Activated CD4-positive, CD25-positive, alpha-beta regulatory T cell (primary cell): ENCODE measurements around the gene HUNK.
"Not testable (repeated sequence)": the region's sequence is repeated elsewhere in the genome, so short reads cannot be mapped to it uniquely, and the experiment has no call there.

Source experiments
- DNase-seq, 4 experiments: peaks; one replicate each; lab custom pipeline; 2025; lab: John Stamatoyannopoulos, UW

HUNK gene

DNA sequence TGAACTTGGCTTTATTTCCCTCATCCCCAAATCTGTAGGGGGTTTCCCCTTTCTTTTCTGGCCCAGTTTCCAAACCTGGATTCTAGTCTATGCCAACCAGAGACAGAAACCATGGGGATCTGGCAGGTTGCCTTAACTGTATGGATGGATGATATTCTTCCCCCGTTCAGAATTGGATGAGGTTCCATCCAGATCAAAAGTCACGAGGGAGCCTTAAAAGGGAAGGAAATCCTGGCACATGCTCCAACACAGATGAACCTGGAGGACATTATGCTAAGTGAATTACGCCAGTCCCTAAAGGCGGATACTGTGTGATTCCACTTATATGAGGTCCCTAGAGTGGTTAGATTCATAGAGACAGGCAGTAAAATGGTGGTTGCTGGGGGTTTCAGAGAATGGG lies 124.4 kb downstream of the HUNK start:
- no peak for DNase-seq

DNA sequence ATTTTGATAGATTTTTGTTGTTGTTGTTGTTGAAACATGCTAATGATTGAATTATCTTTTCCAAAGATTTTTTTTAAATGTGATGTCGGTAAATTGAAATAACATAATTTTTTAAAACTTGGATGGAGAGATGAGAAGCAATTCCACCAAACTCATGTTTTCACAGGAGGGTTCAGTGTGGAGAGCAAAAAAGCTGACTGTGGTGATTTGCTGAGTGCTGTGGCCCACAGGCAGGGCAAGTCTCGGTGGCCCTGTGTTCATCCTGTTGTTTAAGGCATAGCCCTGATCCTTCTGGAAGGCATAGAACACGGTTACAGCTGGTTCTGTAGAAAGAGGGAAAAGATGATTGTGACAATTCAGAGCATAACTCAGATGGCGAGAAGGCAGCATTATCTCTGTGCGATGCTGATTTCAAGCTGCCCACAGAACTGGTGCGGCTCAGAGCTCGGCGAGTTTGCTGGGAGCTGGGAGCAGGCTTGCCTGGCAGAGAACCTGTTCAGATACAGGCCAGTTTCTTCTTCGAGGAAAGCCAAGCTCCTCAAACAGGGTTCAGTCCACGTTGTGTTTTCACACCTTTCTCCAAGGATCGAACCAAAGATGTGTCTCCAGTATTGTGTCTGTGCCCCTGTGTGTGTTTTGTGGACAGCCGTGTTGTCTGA lies 127.1 kb downstream of the HUNK start:
- no peak for DNase-seq

DNA sequence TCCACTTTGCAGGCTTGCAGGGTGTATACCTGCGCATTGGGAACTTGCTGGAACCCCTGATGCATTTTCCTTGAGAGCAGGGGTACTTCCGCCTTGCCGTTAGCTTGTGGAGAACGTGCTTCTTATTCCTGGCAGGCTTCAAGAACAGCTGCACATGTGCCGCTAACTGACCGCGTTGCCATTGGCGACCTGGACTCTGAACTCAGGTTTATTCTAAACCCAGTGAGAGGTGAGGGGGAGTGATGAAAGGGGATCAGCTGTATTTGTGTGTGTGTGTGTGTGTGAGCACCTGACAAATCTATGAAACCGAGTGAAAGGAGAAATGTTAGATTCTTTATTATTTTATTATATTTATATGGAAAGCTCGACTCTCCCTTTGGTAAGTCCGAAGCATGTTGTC lies 128.6 kb downstream of the HUNK start:
- no peak for DNase-seq

GRCh38 chr21:32003411-32003810 lies 130.6 kb downstream of the HUNK start:
- DNase-seq, result no peak

GRCh38 chr21:32004291-32004690 lies 131.5 kb downstream of the HUNK start:
- DNase-seq, result no peak

GRCh38 chr21:32007456-32007855 lies 134.6 kb downstream of the HUNK start:
- DNase-seq, result no peak

GRCh38 chr21:32008714-32009113 lies 135.9 kb downstream of the HUNK start:
- no peak for DNase-seq

- DNase-seq, result no peak
These were observed 136.4 kb downstream of the HUNK start for GRCh38 chr21:32009263-32009662.

DNA sequence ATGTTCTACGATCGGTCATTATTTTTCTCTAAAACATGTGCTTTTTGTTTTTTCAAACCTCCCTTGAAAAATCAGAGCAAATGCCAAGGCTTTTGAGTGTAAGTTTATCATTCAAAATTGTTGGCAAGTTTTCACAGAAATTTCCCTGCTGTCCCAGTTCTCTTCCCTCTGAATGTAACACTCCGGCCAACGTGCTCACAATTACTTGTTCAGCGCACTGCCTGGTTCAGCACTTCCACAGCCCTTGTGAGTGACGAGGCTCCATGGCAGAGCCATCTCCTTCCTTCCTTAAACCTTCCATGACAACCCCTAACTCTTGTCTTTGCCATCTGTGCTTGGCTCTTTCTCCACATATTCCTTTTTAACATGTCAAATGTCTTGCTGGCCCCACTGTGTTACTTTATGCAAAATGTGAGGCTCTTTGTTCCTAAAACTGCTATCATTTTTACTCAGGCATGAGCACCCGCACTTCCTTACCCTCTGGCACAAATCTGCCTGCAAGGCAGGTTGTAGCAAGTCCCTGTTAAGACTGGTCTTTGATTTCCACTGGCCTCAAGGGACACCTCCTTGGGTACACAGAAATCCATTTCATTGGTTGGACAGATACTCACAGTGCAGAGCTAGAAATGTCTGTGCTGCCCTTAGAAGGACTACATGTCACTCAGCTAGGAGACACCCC lies 142.8 kb downstream of the HUNK start:
- DNase-seq, result no peak

DNA sequence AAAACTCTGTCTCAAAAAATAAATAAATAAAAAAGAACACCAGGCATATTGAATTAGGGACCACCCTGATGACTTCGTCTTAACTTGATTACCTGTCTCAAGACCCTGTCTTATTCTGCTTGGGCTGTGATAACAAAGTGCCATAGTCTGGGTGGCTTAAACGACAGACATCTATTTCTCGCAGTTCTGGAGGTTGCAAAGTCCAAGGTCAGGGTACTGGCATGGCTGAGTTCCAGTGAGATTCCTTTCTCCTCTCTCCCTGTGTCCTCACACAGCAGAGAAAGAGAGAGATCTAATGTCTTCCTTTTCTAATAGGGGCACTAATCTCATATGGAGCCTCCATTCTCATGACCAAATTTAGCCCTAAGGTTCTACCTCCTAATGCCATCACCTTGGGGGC lies 145.6 kb downstream of the HUNK start:
- DNase-seq, result no peak

- DNase-seq, result no peak
These were observed 147.7 kb downstream of the HUNK start for GRCh38 chr21:32020564-32020963.

DNA sequence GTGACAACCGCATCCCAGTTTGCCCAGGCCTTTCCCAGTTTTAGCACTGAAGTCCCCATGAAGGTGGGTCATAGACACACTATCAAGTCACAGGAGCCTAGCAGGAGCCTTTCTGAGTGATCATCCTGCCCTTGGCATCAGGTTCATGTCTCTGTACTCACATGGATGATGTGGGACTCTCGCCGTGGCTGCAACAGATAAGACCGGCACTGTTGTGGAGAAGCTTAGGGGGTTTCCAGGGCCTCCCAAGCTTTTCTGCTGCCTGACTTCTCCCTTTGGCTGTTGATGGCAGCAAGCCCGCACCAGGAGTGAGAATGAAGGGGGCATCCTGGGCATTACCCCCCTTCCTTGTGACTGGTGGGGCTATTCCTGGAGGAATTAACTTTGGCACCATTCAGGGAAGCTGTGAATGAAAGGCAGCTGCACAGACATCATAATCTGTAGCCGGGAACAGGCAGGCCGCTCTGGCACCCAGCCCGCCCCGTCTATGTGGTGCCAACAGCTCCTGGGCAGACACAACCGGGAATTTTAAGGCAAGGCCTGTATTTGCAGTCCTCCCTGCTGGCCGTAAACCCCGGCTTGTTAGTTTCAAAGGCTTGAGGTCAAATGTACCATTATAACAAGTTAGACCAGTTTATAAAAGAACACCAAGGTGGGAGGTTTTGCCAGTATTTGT lies 148.6 kb downstream of the HUNK start:
- no peak for DNase-seq

DNA sequence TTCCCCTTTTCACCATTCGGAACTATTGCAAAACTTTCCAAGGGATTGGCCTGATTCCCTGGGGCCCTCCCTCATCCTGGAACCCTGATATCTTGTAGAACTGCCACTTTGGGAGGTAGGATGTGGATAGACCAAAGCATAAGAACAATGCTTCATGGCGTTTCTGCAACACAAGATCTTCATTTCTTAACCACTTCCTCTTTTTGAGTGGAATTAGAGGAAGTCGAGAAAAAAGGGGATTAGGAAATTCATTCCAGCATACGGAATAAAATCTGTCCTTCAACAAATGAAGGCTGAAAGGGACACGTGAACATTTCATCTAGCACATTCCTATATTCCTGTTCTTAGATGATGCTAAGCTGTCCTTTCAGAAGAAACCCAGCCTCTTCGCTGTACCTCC lies 149.3 kb downstream of the HUNK start:
- no peak for DNase-seq

GRCh38 chr21:32030146-32030652 lies 157.4 kb downstream of the HUNK start:
- DNase-seq, result no peak

DNA sequence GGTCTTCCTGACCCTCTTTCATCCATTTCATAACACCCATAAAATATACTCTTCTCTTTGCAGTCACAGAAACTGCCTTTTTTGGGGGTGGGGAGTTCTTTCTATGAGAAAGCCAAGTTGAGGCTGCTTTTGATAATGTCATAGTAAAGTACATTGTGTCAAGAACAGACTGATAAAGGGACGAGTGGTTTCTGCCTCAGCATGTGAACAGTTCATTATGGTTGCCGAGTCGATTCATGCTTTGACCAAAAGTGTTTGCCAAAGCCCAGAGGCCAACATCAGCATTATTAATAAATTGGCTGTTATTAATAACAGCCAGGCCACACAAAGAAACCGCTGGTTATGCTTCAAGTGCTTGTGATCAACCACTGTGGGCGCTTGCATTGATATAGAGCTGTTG lies 162.0 kb downstream of the HUNK start:
- no peak for DNase-seq

DNA sequence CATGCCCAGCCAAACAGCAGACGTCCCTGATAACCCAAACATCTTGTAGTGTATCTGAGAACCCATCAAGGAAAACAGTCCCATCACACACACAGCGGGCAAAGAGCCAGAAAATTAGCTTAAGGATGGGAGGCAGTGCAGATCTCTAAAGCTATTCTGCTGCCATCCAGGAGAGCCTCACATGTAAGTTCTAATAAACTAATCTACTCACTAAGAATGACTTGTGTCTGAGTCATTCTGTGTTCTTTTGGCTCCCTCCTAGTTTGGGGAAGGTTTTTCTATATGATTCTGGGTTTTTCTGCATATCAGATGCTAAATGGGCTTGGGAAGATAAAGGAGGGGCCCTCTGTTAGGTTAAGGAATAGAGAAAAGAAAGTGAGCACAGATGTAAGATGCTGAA lies 162.8 kb downstream of the HUNK start:
- no peak for DNase-seq

DNA sequence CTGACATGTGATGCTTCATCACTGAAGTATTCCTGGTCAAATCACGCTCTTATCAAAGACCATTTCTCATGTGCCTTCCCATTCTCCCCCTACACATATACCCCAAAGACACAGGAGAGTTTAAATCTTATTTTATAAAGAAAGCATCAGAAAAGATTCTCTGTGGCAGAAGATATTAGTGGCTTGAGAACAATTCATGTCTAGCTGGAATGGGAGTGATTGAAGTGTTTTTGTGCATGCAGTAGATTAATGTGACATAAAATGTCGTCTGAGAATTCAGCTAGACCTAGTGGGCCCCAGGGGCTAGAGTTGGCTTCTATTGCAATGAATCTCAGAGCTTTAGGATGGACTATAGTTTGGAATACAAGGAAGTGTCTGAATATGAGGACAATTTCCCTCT lies 163.9 kb downstream of the HUNK start:
- DNase-seq, result no peak

DNA sequence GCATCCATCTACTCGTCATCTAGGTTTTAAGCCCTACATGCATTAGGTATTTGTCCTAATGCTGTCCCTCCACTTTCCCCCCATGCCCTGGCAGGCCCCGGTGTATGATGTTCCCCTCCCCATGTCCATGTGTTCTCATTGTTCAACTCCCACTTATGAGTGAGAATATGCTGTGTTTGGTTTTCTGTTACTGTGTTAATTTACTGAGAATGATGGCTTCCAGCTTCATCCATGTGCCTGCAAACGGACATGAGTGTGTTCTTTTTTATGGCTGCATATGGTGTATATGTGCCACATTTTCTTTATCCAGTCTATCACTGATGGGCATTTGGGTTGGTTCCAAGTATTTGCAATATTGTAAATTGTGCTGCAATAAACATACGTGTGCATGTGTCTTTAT lies 165.9 kb downstream of the HUNK start:
- DNase-seq, result not testable (repeated sequence)

DNA sequence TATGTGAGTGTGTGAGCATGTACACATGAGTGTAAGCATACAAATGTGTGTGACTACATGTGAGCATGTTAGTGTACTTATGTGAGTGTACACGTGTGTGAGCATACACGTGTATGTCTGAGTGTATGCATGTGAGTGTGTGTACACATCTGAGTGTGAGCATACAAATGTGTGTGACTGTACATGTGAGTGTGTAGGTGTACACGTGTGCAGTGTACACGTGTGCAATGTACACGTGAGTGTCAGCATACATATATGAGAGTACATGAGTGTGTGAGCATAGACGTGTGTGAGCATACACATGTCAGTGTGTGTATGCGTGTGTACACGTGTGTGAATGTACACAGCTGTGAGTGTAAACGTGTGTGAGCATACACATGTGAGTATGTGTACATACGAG lies 170.6 kb downstream of the HUNK start:
- no peak for DNase-seq

GRCh38 chr21:32044205-32045180 lies 171.7 kb downstream of the HUNK start:
- DNase-seq, result no peak

GRCh38 chr21:32046191-32046590 lies 173.4 kb downstream of the HUNK start:
- no peak for DNase-seq

GRCh38 chr21:32048353-32048752 lies 175.5 kb downstream of the HUNK start:
- DNase-seq, result no peak
